HG03039 (cell line): ENCODE measurements around the gene GCA.

Experiments
- ATAC-seq: cut with Tn5 transposase; IDR thresholded peaks from one replicate; pipeline ENCODE4 v1.9.1; 2021; ENCODE audit warnings: mild to moderate bottlenecking, moderate library complexity; ENCODE audit not compliant: unreplicated experiment

GCA gene

DNA sequence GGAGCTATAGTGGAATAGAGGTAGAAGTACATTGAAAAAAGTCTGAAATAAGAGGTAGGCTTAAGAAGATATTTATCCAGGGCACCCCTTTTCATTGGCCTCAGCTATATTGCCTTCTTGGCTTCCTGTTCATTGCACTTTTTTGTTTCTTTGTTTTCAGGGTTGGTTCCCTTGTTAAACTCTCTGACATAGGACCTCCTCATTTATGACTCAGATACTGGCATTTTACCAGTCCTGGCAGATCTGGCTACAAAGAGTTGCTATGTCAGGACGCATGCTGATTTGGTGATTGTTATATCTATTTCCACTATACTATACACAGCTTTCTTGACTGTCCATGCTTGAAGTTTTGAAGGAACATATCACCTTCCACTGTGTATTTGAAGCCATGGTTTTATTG, 60.0 kb downstream of the GCA start:
- ATAC-seq, result no peak
